Caco-2 (cell line): ENCODE results near the gene BTRC. TPM values are rescaled to one million over a fixed set of nuclear protein-coding genes. Genes with fewer than 3 reads are reported as not detected.

Experiments used
- BruUV-seq: library from RNA; stranded (reverse); fragments of 400-500 nt; replicated peaks from 2 replicates; lab custom pipeline; 2021; lab: Mats Ljungman, UMichigan
- CTCF ChIA-PET: fragments of 300-600 bp; sonication (Branson Sonifier 250); formaldehyde crosslinking; loops from one replicate; lab custom pipeline; 2022; ENCODE audit warnings: antibody characterized with exemption; lab: Charles Lee
- POLR2A ChIA-PET: fragments of 300-600 bp; sonication (Branson Sonifier 250); formaldehyde crosslinking; loops from one replicate; lab custom pipeline; 2022; ENCODE audit warnings: antibody characterized with exemption; lab: Charles Lee
- DNase-seq, 2 experiments: peaks; one replicate each; pipeline versions ENCODE4 v3.0.0 to v3.0.0-alpha.2; 2020 to 2022
- H3K27me3 ChIP-seq: replicated peaks from 2 replicates; pipeline ENCODE4 v1.6.0; 2011; ENCODE audit warnings: low read length; ENCODE audit not compliant: control insufficient read depth, insufficient read depth
- H3K36me3 ChIP-seq: 2 replicates; pipeline ENCODE4 v1.5.1; 2011; ENCODE audit warnings: low read length; ENCODE audit not compliant: control insufficient read depth, insufficient read depth
- H3K4me1 ChIP-seq: fragments of 250-450 bp; sonication (Bioruptor Pico); 2 replicates; pipeline ENCODE4 v1.5.1; 2020; ENCODE audit warnings: mild to moderate bottlenecking
- H3K4me3 ChIP-seq: 2 replicates; pipeline ENCODE4 v1.5.1; 2011; ENCODE audit warnings: low read depth, mild to moderate bottlenecking, control low read depth, low read length
- H3K9me3 ChIP-seq: fragments of 250-450 bp; sonication (Bioruptor Pico); 2 replicates; pipeline ENCODE4 v1.5.1; 2020; ENCODE audit warnings: mild to moderate bottlenecking, moderate library complexity
- H3K27ac Mint-ChIP-seq: one replicate; pipeline ENCODE4 v1.8.0; 2022; ENCODE audit warnings: mixed read lengths; ENCODE audit not compliant: unreplicated experiment
- H3K27me3 Mint-ChIP-seq: one replicate; pipeline ENCODE4 v1.8.0; 2022; ENCODE audit warnings: mixed read lengths; ENCODE audit not compliant: insufficient read depth, unreplicated experiment
- H3K36me3 Mint-ChIP-seq: one replicate; pipeline ENCODE4 v1.8.0; 2022; ENCODE audit warnings: mild to moderate bottlenecking, mixed read lengths; ENCODE audit not compliant: insufficient read depth, unreplicated experiment
- H3K4me1 Mint-ChIP-seq: one replicate; pipeline ENCODE4 v1.8.0; 2022; ENCODE audit warnings: low read depth, mixed read lengths; ENCODE audit not compliant: unreplicated experiment
- H3K4me3 Mint-ChIP-seq: one replicate; pipeline ENCODE4 v1.8.0; 2022; ENCODE audit warnings: mild to moderate bottlenecking, moderate library complexity, mixed read lengths; ENCODE audit not compliant: unreplicated experiment
- H3K9me3 Mint-ChIP-seq: one replicate; pipeline ENCODE4 v1.8.0; 2022; ENCODE audit warnings: mixed read lengths; ENCODE audit not compliant: unreplicated experiment
- intact Hi-C: fragments of 100-400 bp; cut with micrococcal nuclease; formaldehyde crosslinking; loops from one replicate; pipeline ENCODE4 v1.10.0; 2022; ENCODE audit not compliant: unreplicated experiment
- total RNA-seq: library from RNA; stranded (reverse); gene quantifications from 2 replicates; pipeline ENCODE4 v1.2.3, GENCODE V29; 2022
- TF ChIP-seq, protein P1 (sequence below), 2 experiments: fragments of 200-600 bp in 1 of 2; IDR thresholded peaks; 1 replicate in 1 of 2; 2 replicates in 1 of 2; pipeline versions ENCODE4 v1.5.1 to v1.8.0; 2011 to 2022; ENCODE audit warnings: antibody characterized with exemption in 1 of 2, control low read depth in 1 of 2, inconsistent platforms in 1 of 2, low read depth in 1 of 2, low read length in 1 of 2, mild to moderate bottlenecking in 1 of 2, moderate library complexity in 1 of 2; ENCODE audit not compliant: insufficient read depth in 1 of 2, severe bottlenecking in 1 of 2, unreplicated experiment in 1 of 2

BTRC gene
- total RNA-seq, 1 experiment from 2014 or later, result 19.6 TPM

DNA sequence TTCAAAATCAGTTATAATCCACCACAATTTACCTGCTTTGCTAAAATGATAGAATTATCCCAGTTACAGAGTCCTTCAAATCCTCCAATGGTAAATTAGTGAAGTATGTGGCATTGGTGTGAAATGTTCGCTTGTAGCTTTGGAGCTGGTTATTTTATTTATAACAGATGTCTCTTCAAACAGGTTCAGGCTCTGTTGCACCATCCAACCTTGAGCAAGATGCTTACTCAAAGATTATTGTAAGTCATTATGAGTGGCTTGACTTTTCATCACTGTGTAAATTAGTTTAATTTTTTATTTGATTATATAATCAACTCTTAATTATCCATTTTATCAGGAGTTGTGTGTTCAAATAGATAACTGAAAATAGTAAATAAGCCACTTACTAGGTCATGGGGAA lies 99.4 kb downstream of the BTRC start:
- intact Hi-C loops, result no loop called here

DNA sequence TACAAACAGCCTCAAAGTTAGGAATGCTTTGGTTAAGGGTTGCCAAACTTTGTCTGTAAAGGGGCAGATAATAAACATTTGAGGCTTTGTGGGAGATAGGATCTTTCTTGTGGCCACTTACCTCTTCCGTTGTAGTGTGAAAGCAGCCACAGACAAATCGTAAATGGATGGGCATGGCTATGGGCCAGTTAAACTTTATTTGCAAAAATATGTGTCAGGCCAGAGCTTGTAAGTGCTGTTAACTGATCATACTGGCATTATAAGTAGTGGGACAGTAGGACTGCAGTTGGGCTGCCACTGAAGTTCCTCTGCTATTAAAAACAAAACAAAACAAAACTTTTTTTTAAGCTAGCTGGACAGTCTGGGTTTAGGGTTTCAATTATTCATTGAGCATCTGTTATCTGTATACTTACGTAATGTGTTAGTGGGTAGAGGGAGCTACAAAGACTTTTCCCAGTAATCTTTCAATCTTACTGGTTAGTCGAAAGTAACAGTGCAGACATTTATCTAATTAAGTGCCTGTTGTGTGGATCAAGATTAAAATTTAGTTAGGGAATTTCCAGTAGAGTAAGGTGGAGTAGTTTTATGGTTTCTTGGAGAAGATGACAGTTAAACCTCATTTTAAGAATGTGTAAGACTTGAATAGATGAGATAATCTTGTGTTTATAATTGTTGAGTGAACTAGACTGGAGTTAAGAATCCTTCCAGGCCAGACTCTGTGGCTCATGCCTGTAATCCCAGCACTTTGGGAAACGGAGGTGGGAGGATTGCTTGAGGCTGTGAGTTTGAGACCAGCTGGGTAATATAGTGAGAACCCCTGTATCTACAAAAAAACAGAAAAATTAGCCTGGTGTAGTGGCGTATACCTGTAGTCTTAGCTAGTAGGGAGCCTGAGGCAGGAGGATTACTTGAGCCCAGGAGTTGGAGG lies 100.1 kb downstream of the BTRC start:
- H3K27me3 Mint-ChIP-seq, result no peaks in the 10 kb centered on the region
- Histone ChIP-seq H3K4me3 (no peak overlapping the region), H3K9me3 (no peaks in the 10 kb centered on the region), H3K4me1 (no peaks in the 10 kb centered on the region), H3K36me3 (no peaks in the 10 kb centered on the region), H3K27me3 (no peaks in the 10 kb centered on the region)
- ChIA-PET CTCF (no interaction called here), POLR2A (no interaction called here)
- no TSS peak for BruUV-seq
- no peak overlapping the region for H3K27ac Mint-ChIP-seq
- no peaks in the 10 kb centered on the region for H3K9me3 Mint-ChIP-seq
- H3K36me3 Mint-ChIP-seq, result no peaks in the 10 kb centered on the region
- H3K4me3 Mint-ChIP-seq, result no peak overlapping the region
- H3K4me1 Mint-ChIP-seq, result peaks cover 6% of the 10 kb centered on the region
- no peak for DNase-seq
- intact Hi-C loops, result no loop called here
- TF ChIP-seq, protein P1, sequence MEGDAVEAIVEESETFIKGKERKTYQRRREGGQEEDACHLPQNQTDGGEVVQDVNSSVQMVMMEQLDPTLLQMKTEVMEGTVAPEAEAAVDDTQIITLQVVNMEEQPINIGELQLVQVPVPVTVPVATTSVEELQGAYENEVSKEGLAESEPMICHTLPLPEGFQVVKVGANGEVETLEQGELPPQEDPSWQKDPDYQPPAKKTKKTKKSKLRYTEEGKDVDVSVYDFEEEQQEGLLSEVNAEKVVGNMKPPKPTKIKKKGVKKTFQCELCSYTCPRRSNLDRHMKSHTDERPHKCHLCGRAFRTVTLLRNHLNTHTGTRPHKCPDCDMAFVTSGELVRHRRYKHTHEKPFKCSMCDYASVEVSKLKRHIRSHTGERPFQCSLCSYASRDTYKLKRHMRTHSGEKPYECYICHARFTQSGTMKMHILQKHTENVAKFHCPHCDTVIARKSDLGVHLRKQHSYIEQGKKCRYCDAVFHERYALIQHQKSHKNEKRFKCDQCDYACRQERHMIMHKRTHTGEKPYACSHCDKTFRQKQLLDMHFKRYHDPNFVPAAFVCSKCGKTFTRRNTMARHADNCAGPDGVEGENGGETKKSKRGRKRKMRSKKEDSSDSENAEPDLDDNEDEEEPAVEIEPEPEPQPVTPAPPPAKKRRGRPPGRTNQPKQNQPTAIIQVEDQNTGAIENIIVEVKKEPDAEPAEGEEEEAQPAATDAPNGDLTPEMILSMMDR (IDR thresholded peaks at IDR 0.05; ENCODE audit: insufficient read depth in 1 of 2, low read depth in 1 of 2, low read length in 1 of 2, severe bottlenecking in 1 of 2, unreplicated experiment in 1 of 2), result no peak

More for the DNA sequence above, 99.4 kb downstream of the BTRC start:
- POLR2A ChIA-PET, result no interaction called here
- Histone ChIP-seq H3K36me3 (no peaks in the 10 kb centered on the region), H3K4me3 (no peak overlapping the region), H3K9me3 (no peaks in the 10 kb centered on the region), H3K4me1 (no peaks in the 10 kb centered on the region), H3K27me3 (no peaks in the 10 kb centered on the region)
- Mint-ChIP-seq H3K27ac (no peak overlapping the region), H3K27me3 (no peaks in the 10 kb centered on the region), H3K36me3 (no peaks in the 10 kb centered on the region), H3K9me3 (no peaks in the 10 kb centered on the region), H3K4me3 (no peak overlapping the region), H3K4me1 (peaks cover 6% of the 10 kb centered on the region)
- DNase-seq, result no peak
- CTCF ChIA-PET, result interaction anchor here (0.6 to 1.5 kb wide), 3 partner anchors 9 to 358 kb away, joined by 4 to 9 read pairs (median 4); no protein-coding TSS in a partner anchor
- BruUV-seq, result no TSS peak
- TF ChIP-seq, protein P1 (IDR thresholded peaks at IDR 0.05; ENCODE audit: insufficient read depth in 1 of 2, low read depth in 1 of 2, low read length in 1 of 2, severe bottlenecking in 1 of 2, unreplicated experiment in 1 of 2), result no peak

DNA sequence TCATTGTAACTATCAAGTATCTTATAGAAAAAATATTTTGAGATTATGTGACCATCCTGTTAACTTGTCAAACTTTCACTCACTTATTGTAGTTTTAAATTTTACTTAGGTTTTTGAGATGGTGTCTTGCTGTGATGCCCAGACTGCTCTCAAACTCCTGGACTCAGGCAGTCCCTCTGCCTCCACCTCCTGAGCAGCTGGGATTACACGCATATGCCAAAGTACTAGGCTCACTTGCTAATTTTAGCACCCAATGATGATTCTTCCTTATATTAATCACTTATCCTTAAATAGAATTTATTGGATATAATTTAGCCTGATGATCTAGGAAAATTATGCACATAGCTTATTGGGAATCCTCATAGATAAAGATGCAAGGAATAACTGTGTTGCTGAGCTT lies 104.9 kb downstream of the BTRC start:
- Mint-ChIP-seq H3K27me3 (no peaks in the 10 kb centered on the region), H3K27ac (no peak overlapping the region), H3K9me3 (no peaks in the 10 kb centered on the region), H3K4me1 (no peaks in the 10 kb centered on the region), H3K36me3 (no peaks in the 10 kb centered on the region), H3K4me3 (no peak overlapping the region)
- TF ChIP-seq, protein P1 (IDR thresholded peaks at IDR 0.05; ENCODE audit: insufficient read depth in 1 of 2, low read depth in 1 of 2, low read length in 1 of 2, severe bottlenecking in 1 of 2, unreplicated experiment in 1 of 2), result no peak
- BruUV-seq, result no TSS peak
- Histone ChIP-seq H3K27me3 (no peaks in the 10 kb centered on the region), H3K36me3 (no peaks in the 10 kb centered on the region), H3K4me3 (no peak overlapping the region), H3K4me1 (no peaks in the 10 kb centered on the region), H3K9me3 (no peaks in the 10 kb centered on the region)
- ChIA-PET CTCF (no interaction called here), POLR2A (no interaction called here)
- intact Hi-C loops, result no loop called here
- DNase-seq, result no peak
